GM12874 (cell line): ENCODE measurements around the gene SPATA12.

Source experiments
- CTCF ChIP-seq: IDR thresholded peaks from 2 replicates; pipeline ENCODE4 v1.5.1; 2011; ENCODE audit warnings: low read depth, mild to moderate bottlenecking, control low read depth, low read length, moderate library complexity; ENCODE audit not compliant: insufficient read depth

SPATA12 gene

GRCh38 chr3:57052662-57053061 lies 7.8 kb upstream of the SPATA12 start:
- TF ChIP-seq CTCF, result no peak

- no peak for TF ChIP-seq CTCF
These were observed 7.3 kb upstream of the SPATA12 start for GRCh38 chr3:57053122-57053521.

GRCh38 chr3:57057351-57057750 lies 3.1 kb upstream of the SPATA12 start:
- TF ChIP-seq CTCF, result no peak

GRCh38 chr3:57059411-57059810 lies 1.1 kb upstream of the SPATA12 start:
- TF ChIP-seq CTCF, result no peak

- TF ChIP-seq CTCF, result no peak
These were observed 1.1 kb downstream of the SPATA12 start for GRCh38 chr3:57061556-57061955.

- TF ChIP-seq CTCF, result no peak
These were observed 1.7 kb downstream of the SPATA12 start for GRCh38 chr3:57062101-57062631.

GRCh38 chr3:57063032-57063431 lies 2.6 kb downstream of the SPATA12 start:
- TF ChIP-seq CTCF, result no peak

GRCh38 chr3:57064001-57064400 lies 3.5 kb downstream of the SPATA12 start:
- TF ChIP-seq CTCF, result no peak
